GM12864 (cell line): ENCODE results near the gene LAMTOR4.
A peak's percentile ranks its signal among the peaks of the same experiment; 100 is the strongest.

Source experiments
- DNase-seq: peaks from one replicate; pipeline ENCODE4 v3.0.0-alpha.2; 2011; ENCODE audit warnings: low read depth
- H3K4me3 ChIP-seq: 2 replicates; pipeline ENCODE4 v1.5.1; 2011; ENCODE audit warnings: mild to moderate bottlenecking, low read depth, low read length, control low read depth
- CTCF ChIP-seq: IDR thresholded peaks from 2 replicates; pipeline ENCODE4 v1.5.1; 2011; ENCODE audit warnings: low read depth, mild to moderate bottlenecking, moderate library complexity, low read length, control low read depth, inconsistent platforms; ENCODE audit errors: missing control alignments

The LAMTOR4 gene

GRCh38 chr7:100169147-100169850 lies 20.6 kb downstream of the LAMTOR4 start:
- no peak overlapping the region for H3K4me3 ChIP-seq
- DNase-seq, result no peak
- TF ChIP-seq CTCF, result no peak

GRCh38 chr7:100170101-100170897 lies 21.6 kb downstream of the LAMTOR4 start:
- TF ChIP-seq CTCF, result no peak
- H3K4me3 ChIP-seq, result no peak overlapping the region
- DNase-seq, result no peak

GRCh38 chr7:100171087-100171681 lies 22.5 kb downstream of the LAMTOR4 start:
- H3K4me3 ChIP-seq, result peak overlapping the region; percentile 11; the same call in 1 of the 2 replicates
- no peak for TF ChIP-seq CTCF
- DNase-seq, result no peak

- DNase-seq, result no peak
- TF ChIP-seq CTCF, result no peak
- no peak overlapping the region; the same call in 1 of the 2 replicates for H3K4me3 ChIP-seq
These were observed 23.1 kb downstream of the LAMTOR4 start for GRCh38 chr7:100171840-100172239.

- no peak overlapping the region for H3K4me3 ChIP-seq
- TF ChIP-seq CTCF, result no peak
- no peak for DNase-seq
These were observed 25.2 kb downstream of the LAMTOR4 start for GRCh38 chr7:100173806-100174495.

- TF ChIP-seq CTCF, result no peak
- DNase-seq, result no peak
- H3K4me3 ChIP-seq, result no peak overlapping the region
These were observed 25.9 kb downstream of the LAMTOR4 start for GRCh38 chr7:100174582-100174981.
